Articular chondrocyte of knee joint (primary cell): ENCODE results near the gene DCANP1. TPM values are rescaled to one million over a fixed set of nuclear protein-coding genes. Genes with fewer than 3 reads are reported as not detected.

Source experiments
- small RNA-seq: library from RNA; depleted of rRNA; stranded (forward); fragments of <200 nt; gene quantifications from one replicate; pipeline ENCODE3, GENCODE V24; 2012
- total RNA-seq: library from RNA; depleted of rRNA; stranded (reverse); fragments of >200 nt; gene quantifications from 2 replicates; pipeline ENCODE4 v1.2.3, GENCODE V29; 2012

Gene DCANP1
- not detected in 2 replicates for total RNA-seq

GRCh38 chr5:135447298-135447929 is at the start of gene DCANP1:
Gene DCANP1, minus strand, starts transcription at chr5:135447348. Its CDS starts 240 bp downstream, at chr5:135447108.

GRCh38 chr5:135452321-135453030 is 5.3 kb upstream of the DCANP1 start, which contains the start of gene TIFAB:
Gene TIFAB, minus strand, starts transcription at chr5:135452351. Its CDS starts 2,412 bp downstream, at chr5:135449939.

GRCh38 chr5:135398855-135399793 is 48.0 kb downstream of the DCANP1 start, which contains the start of gene MACROH2A1:
Gene MACROH2A1, minus strand, starts transcription at chr5:135399231. Its CDS starts 10,138 bp downstream, at chr5:135389093.

Small RNAs within 50 kb of the gene (small RNA-seq; reads per million reads assigned to genes)
- not detected for gene DCANP1

Other genes starting within 250 kb of the DCANP1 start
- gene MACROH2A1, start 48.1 kb downstream of the DCANP1 start, total RNA-seq = 123 and 130 TPM in 2 replicates
- gene TIFAB, start 5.0 kb upstream of the DCANP1 start, total RNA-seq = not detected in 2 replicates
- not detected in 2 replicates for gene NEUROG1, start 88.6 kb upstream of the DCANP1 start, total RNA-seq
- gene CXCL14, start 131.6 kb upstream of the DCANP1 start, total RNA-seq = 0.13 and 0.32 TPM in 2 replicates